Karpas-422 (cell line): ENCODE measurements around the gene SIN3A. TPM values are rescaled to one million over a fixed set of nuclear protein-coding genes. Genes with fewer than 3 reads are reported as not detected.
"Not testable (repeated sequence)": the region's sequence is repeated elsewhere in the genome, so short reads cannot be mapped to it uniquely, and the experiment has no call there.

Source experiments
- DNase-seq: peaks from one replicate; pipeline ENCODE4 v3.0.0-alpha.2; 2015
- H2AFZ ChIP-seq: fragments of 200-600 bp; sonication (generic); 2 replicates; pipeline ENCODE4 v1.6.1; 2014; ENCODE audit warnings: antibody characterized with exemption, low read length, mixed read lengths
- H3K27ac ChIP-seq: fragments of 200-600 bp; sonication (generic); 2 replicates; pipeline ENCODE4 v1.5.1; 2014; ENCODE audit warnings: mild to moderate bottlenecking, low read length, moderate library complexity
- H3K27me3 ChIP-seq: fragments of 200-600 bp; sonication (generic); 2 replicates; pipeline ENCODE4 v1.6.1; 2014; ENCODE audit warnings: low read length, mixed read lengths
- H3K36me3 ChIP-seq: fragments of 200-600 bp; sonication (generic); 2 replicates; pipeline ENCODE4 v1.6.1; 2014; ENCODE audit warnings: low read length, mixed read lengths; ENCODE audit not compliant: insufficient read depth
- H3K4me1 ChIP-seq: fragments of 200-600 bp; sonication (generic); 2 replicates; pipeline ENCODE4 v1.6.1; 2014; ENCODE audit warnings: mild to moderate bottlenecking, low read length, mixed read lengths
- H3K4me2 ChIP-seq: fragments of 200-600 bp; sonication (generic); 2 replicates; pipeline ENCODE4 v1.6.1; 2014; ENCODE audit warnings: low read length, low read depth, mild to moderate bottlenecking; ENCODE audit not compliant: poor library complexity, severe bottlenecking
- H3K4me3 ChIP-seq: fragments of 200-600 bp; sonication (generic); 2 replicates; pipeline ENCODE4 v1.5.1; 2014; ENCODE audit warnings: mild to moderate bottlenecking, antibody characterized with exemption, low read length, mixed read lengths
- H3K79me2 ChIP-seq: fragments of 200-600 bp; sonication (generic); 2 replicates; pipeline ENCODE4 v1.6.1; 2014; ENCODE audit warnings: mild to moderate bottlenecking, low read length, mixed read lengths
- H3K9ac ChIP-seq: fragments of 200-600 bp; sonication (generic); 2 replicates; pipeline ENCODE4 v1.6.0; 2014; ENCODE audit warnings: low read length
- H3K9me2 ChIP-seq: fragments of 200-600 bp; sonication (generic), shearing (Covaris generic); replicated peaks from 2 replicates; pipeline ENCODE4 v1.6.0; 2014; ENCODE audit warnings: mild to moderate bottlenecking, low read length, moderate library complexity; ENCODE audit not compliant: insufficient read depth
- H3K9me3 ChIP-seq: fragments of 300-700, 200-600 bp; sonication (generic); 2 replicates; pipeline ENCODE4 v1.6.1; 2014; ENCODE audit warnings: low read length, mixed read lengths
- H4K20me1 ChIP-seq: fragments of 200-600 bp; sonication (generic); 2 replicates; pipeline ENCODE4 v1.6.1; 2014; ENCODE audit warnings: mild to moderate bottlenecking, antibody characterized with exemption, low read length, low read depth; ENCODE audit not compliant: insufficient read depth
- total RNA-seq: library from RNA; depleted of rRNA; stranded (reverse); fragments of >200 nt; shearing (Covaris generic); gene quantifications from 2 replicates; pipeline ENCODE4 v1.2.3, GENCODE V29; 2014; ENCODE audit warnings: low replicate concordance; rRNA removed

SIN3A gene
- total RNA-seq, result 28.9 and 45.3 TPM in 2 replicates

DNA sequence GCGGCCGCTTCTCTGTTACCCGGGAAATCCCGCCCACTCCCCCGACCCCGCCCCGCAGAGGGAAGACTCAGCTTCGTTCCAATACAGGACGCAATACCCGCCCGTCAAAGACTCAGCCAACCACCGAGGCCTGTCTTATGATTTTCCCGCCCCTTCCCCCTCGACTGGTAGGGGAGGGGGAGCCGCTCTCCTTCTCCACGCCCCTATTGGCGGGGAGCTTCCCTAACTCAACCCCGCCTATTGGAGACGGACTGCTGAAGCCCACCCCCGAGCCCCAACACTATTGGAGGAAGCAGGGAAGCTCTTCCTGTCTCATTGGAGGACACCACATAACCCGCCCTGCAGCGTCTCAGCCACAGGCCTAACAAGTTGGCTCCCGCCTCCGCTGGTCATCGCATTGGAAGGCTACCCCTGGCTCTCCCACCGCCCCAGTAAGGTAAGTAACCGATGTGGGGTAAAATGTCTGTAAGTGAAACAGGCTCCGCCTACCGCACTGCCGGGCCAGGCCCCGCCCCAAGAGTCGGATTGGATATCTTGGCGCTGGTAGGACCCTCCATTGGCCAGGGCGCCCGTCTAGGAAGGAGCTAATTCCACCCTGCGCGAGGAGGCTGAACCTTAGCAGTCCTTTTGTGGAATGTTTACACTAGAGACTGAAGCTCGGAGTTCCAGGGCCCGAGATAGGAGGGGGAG, at the start of gene SIN3A:
Gene SIN3A, minus strand, starts transcription at position 17 of the 690 bp plus-strand sequence. CDS start 21,315 bp downstream, outside the sequence.
- H3K4me2 ChIP-seq, result peak within 1 kb of the TSS; percentile 98
- H4K20me1 ChIP-seq, result peaks cover 34% of the 10 kb centered on the region
- peak; percentile 100 for DNase-seq
- peak within 1 kb of the TSS; percentile 89 for H3K27ac ChIP-seq
- H3K4me3 ChIP-seq, result peak within 1 kb of the TSS; percentile 98
- H2AFZ ChIP-seq, result no peak within 1 kb of the TSS
- peaks cover 43% of the 10 kb centered on the region for H3K79me2 ChIP-seq
- peak within 1 kb of the TSS; percentile 97 for H3K9ac ChIP-seq
- peaks cover 52% of the 10 kb centered on the region for H3K4me1 ChIP-seq
- H3K9me2 ChIP-seq, result no peaks in the 10 kb centered on the region
- H3K9me3 ChIP-seq, result no peaks in the 10 kb centered on the region
- H3K27me3 ChIP-seq, result no peaks in the 10 kb centered on the region
- H3K36me3 ChIP-seq, result peaks cover 6% of the 10 kb centered on the region; the same call in 1 of the 2 replicates

GRCh38 chr15:75493732-75494131, 42.2 kb upstream of the SIN3A start:
- Histone ChIP-seq H3K27ac (no peak overlapping the region), H2AFZ (no peak overlapping the region), H3K9ac (no peak overlapping the region), H3K9me2 (no peaks in the 10 kb centered on the region), H3K79me2 (0 out of 2 replicates have a peak, but pooled peaks cover 4% of the 10 kb centered on the region), H3K4me3 (no peak overlapping the region), H3K4me1 (no peaks in the 10 kb centered on the region), H4K20me1 (no peaks in the 10 kb centered on the region), H3K4me2 (no peak overlapping the region), H3K36me3 (peaks cover 12% of the 10 kb centered on the region), H3K27me3 (no peaks in the 10 kb centered on the region), H3K9me3 (no peaks in the 10 kb centered on the region)
- DNase-seq, result no peak

DNA sequence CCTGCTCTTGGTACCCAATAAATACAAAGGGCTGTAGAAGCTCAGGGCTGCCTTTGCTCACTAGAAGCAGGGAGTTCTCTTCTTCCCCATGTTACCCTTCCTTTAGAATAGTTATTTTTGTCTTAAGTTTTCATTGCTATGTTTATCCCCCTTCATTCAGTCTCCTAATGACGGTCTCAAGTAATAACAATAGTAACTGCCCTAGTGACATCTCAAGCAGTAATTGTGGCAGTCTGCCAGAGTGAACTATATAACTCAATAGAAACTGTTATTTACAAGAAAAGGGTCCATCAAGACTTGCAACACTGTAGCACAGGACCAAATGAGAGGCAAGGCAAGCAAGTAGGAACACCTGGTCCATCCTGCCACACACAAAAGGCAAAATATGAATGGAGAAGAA, 32.5 kb upstream of the SIN3A start:
- no peak for DNase-seq
- H3K27ac ChIP-seq, result no peak overlapping the region
- no peaks in the 10 kb centered on the region for H3K4me1 ChIP-seq
- H3K36me3 ChIP-seq, result peaks cover 35% of the 10 kb centered on the region
- H3K79me2 ChIP-seq, result peaks cover 10% of the 10 kb centered on the region; the same call in 1 of the 2 replicates
- no peak overlapping the region for H3K9ac ChIP-seq
- no peak overlapping the region for H3K4me2 ChIP-seq
- no peaks in the 10 kb centered on the region for H3K9me2 ChIP-seq
- H2AFZ ChIP-seq, result no peak overlapping the region
- H3K4me3 ChIP-seq, result no peak overlapping the region
- H4K20me1 ChIP-seq, result no peaks in the 10 kb centered on the region
- H3K27me3 ChIP-seq, result no peaks in the 10 kb centered on the region
- peaks cover 10% of the 10 kb centered on the region; the same call in 1 of the 2 replicates for H3K9me3 ChIP-seq

DNA sequence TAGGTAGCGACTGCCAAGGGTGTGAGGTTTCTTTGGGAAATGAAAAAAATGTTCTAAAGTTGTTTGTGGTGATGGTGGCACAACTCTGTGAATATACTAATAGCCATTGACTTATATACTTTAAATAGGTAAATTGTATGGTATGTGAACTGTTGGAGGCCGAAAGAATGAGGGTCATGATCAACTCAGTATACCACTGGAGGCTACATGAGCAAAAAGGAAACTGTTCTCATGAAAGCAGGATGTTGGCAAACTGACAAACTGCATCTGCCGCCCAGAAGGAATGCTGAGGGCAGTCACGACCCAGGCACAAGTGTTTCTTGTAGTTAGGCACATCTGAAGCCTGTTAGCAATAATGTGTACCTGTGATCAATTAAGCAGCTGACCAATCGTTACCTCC, 32.1 kb upstream of the SIN3A start:
- not testable (repeated sequence) for H3K4me3 ChIP-seq, H2AFZ ChIP-seq, H3K9ac ChIP-seq, H3K27ac ChIP-seq, H3K4me1 ChIP-seq, H3K9me3 ChIP-seq, H4K20me1 ChIP-seq, DNase-seq, H3K79me2 ChIP-seq, H3K4me2 ChIP-seq, H3K27me3 ChIP-seq, H3K9me2 ChIP-seq
- H3K36me3 ChIP-seq, result peaks cover 37% of the 10 kb centered on the region

DNA sequence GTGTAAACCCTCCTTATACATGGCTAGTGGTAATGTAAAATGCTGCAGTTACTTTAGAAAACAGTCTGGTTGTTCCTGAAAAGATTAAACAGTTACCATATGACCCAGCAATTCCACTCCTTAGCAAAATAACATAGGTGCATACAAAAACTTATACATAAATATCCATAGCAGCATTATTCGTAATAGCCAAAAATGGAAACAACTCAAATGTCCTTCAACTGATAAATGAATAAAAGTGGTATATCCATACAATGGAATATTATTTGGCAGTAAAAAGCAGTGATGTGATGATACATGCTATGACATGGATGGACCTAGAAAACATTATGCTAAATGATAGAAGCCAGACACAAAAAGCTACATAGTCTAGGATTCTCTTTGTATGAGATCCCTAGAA, 31.6 kb upstream of the SIN3A start:
- Histone ChIP-seq H3K4me2 (no peak overlapping the region), H4K20me1 (no peaks in the 10 kb centered on the region), H3K36me3 (peaks cover 40% of the 10 kb centered on the region), H3K9me2 (no peaks in the 10 kb centered on the region), H3K9me3 (peaks cover 10% of the 10 kb centered on the region; the same call in 1 of the 2 replicates), H3K9ac (no peak overlapping the region), H3K27ac (no peak overlapping the region), H3K79me2 (peaks cover 10% of the 10 kb centered on the region; the same call in 1 of the 2 replicates), H2AFZ (no peak overlapping the region), H3K4me1 (no peaks in the 10 kb centered on the region), H3K4me3 (no peak overlapping the region), H3K27me3 (no peaks in the 10 kb centered on the region)
- no peak for DNase-seq

- H2AFZ ChIP-seq, H3K4me3 ChIP-seq, H3K4me1 ChIP-seq, H3K27ac ChIP-seq, H3K9me3 ChIP-seq, H3K4me2 ChIP-seq, H3K9me2 ChIP-seq, H3K9ac ChIP-seq, DNase-seq, H3K79me2 ChIP-seq, H3K27me3 ChIP-seq, H4K20me1 ChIP-seq: not testable (repeated sequence)
- peaks cover 26% of the 10 kb centered on the region for H3K36me3 ChIP-seq
Observed at GRCh38 chr15:75480463-75480862, 29.0 kb upstream of the SIN3A start.

GRCh38 chr15:75479670-75480069, 28.2 kb upstream of the SIN3A start:
- Histone ChIP-seq H3K9me2 (no peaks in the 10 kb centered on the region), H3K4me3 (no peak overlapping the region), H3K36me3 (peaks cover 21% of the 10 kb centered on the region), H4K20me1 (no peaks in the 10 kb centered on the region), H2AFZ (no peak overlapping the region), H3K9me3 (peaks cover 10% of the 10 kb centered on the region; the same call in 1 of the 2 replicates), H3K27ac (no peak overlapping the region), H3K9ac (no peak overlapping the region), H3K79me2 (peaks cover 7% of the 10 kb centered on the region; the same call in 1 of the 2 replicates), H3K4me2 (no peak overlapping the region), H3K27me3 (no peaks in the 10 kb centered on the region), H3K4me1 (no peaks in the 10 kb centered on the region)
- DNase-seq, result no peak

DNA sequence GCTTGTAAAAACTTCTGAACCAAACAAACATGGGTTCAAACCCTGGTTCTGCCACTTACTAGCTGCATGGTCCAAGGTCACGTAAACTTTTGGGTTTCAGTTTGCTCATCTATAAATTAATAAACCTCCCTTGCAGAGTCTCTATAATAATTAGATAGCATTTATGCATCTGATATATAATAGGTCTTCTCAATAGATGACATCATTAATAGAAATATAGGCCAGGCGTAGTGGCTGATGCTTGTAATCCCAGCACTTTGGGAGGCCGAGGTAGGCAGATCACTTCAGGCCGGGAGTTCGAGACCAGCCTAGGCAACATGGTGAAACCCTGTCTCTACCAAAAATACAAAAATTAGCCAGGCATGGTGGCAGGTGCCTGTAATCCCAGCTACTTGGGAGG, 25.6 kb upstream of the SIN3A start:
- not testable (repeated sequence) for H3K79me2 ChIP-seq, H4K20me1 ChIP-seq, H3K4me3 ChIP-seq, H3K9ac ChIP-seq, H3K27ac ChIP-seq, DNase-seq, H2AFZ ChIP-seq, H3K9me3 ChIP-seq, H3K9me2 ChIP-seq, H3K4me1 ChIP-seq, H3K4me2 ChIP-seq, H3K27me3 ChIP-seq
- peaks cover 10% of the 10 kb centered on the region; the same call in 1 of the 2 replicates for H3K36me3 ChIP-seq
